NCI-H460 (cell line): Measurements from ENCODE around the gene GPR149. TPM values are rescaled to one million over a fixed set of nuclear protein-coding genes. Genes with fewer than 3 reads are reported as not detected.

ENCODE experiments used
- DNase-seq: peaks from one replicate; pipeline ENCODE4 v3.0.0-alpha.2; 2016; ENCODE audit warnings: low read depth; ENCODE audit errors: extremely low read depth
- total RNA-seq: library from RNA; depleted of rRNA; stranded (reverse); fragments of >200 nt; shearing (Covaris generic); gene quantifications from 2 replicates; pipeline ENCODE4 v1.2.3, GENCODE V29; 2014

The GPR149 gene
- total RNA-seq, 1 experiment from 2014 or later: not detected

DNA sequence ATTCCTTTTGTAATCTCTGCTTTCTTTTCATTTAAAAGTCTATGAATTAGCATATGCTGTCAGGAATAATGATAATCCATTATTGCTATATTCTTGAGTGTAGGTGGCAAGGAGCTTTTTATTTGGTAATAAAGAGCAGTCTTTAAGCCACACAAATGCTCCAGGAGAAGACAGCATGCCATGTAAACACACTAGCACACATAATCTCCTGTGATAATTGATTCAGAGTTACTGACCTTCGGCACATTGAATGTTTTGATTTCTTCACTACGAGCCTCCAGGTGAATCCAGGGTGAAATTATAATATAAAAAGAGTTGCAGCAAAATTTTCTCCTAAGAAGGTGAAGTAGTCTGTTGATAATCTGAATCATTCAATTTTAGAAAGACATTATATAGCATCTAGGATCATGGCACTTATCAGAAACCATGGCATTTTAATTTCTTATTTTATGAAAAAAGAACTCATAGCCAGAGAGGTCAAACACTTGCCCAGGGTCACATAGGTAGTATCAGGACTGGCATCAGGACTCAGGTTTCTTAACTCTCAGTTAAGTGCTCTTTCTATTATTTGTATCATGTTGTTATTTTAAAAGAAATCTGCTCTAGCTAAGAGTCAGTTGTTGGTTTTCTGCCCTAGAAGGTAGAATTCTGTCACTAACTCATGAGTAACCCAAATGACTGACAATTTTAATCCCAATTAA, 84.4 kb downstream of the GPR149 start:
- DNase-seq: no peak

DNA sequence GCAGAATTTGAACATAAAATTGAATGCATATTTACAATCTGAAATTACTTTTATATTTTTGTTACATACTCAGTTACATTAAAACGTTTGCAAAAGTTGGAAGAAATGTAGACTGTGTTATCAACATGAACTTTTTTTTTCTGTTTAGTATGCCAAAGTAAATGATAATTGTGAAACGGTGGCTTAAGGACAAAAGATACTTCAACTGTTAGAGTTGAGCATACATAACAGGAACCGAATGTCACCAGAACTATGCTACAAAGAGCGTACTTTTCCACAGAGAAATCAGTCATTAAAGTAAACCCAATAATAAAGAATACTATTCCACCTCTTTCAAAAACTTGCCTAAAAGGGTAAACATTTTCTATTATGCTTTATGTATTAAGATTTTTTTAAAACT, 91.4 kb downstream of the GPR149 start:
- no peak for DNase-seq

DNA sequence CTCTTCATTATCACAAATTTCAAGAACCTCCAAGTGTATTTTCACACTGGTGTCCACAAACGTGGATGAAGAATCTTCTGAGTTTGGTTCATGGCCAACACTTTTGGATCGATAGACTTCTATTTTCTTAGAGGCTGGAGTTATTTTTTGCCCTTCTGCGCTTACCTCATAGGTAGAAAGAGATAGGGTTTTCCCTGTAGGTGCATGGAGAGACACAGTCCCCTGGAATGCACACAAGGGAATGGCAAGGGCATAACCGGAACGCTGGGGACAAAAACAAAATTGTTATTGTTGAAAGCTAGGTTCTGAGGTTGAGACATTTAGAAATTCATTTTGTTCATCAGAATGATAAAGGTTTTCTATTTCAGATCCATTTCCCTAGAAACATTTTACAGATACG, 92.0 kb downstream of the GPR149 start:
- no peak for DNase-seq

GRCh38 chr3:154334973-154335420, 95.0 kb downstream of the GPR149 start:
- DNase-seq: peak; percentile 24

GRCh38 chr3:154327871-154328270, 102.1 kb downstream of the GPR149 start:
- no peak for DNase-seq

DNA sequence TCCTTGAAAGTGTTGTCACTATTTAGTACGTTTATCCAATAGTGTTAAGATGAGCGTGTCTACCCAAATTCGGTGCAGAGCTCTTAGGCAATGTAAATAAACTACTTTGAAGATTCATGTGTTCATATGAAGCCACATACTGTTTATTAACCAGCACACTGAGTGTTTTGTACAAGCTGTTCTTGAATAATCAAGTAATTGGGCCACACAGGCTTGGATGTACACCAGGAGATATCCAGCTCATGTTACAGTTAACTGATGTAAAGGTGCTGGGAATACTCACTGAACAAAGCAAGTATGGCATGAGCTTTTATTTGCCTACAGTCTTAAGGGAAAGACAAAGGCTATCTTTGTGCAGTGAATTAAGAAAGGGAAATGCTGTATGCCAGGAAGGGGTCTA, 105.1 kb downstream of the GPR149 start:
- DNase-seq: no peak

- peak; percentile 77 for DNase-seq
These were observed 105.9 kb downstream of the GPR149 start, which contains the start of gene DHX36 for GRCh38 chr3:154323891-154324738. Gene DHX36 (minus strand): TSS chr3:154324487. CDS start chr3:154324416, 71 bp downstream.

DNA sequence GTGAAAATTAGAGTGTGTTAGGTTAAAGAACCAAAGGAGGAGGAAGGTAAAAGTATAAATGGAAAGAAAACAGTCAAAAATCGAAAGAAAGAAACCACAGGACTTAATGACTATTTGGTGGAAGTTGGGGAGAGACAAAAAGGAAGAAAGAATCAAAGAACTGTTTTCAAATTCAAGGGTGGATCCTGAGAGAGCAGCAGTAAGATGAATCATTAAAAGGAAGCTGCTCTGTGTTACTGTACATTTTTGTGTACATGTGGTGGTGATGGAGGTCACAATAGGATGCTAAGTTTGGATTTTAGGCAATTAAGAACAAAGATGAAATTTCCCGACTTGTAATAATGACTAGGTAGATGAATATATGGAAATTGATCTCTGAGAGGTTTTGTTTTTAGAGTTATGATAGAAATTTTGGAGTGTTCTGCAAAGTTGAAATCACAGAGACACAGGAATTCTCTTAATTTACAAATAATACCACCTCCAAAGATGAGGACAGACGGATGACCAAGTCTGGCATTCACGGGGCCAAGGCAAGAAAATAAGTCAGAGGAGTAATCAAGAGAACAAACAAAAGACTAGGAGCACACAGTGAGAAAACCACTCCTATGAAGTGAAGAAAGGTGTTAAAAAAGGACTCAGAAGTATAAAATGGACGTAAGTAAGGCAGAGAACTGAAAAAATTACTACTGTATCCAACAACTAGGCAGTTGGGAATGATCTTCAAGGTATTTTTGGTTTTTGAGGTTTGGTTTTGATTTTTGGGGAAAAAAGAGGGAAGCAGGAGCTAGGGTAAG, 112.8 kb downstream of the GPR149 start:
- no peak for DNase-seq

GRCh38 chr3:154314152-154314551, 115.8 kb downstream of the GPR149 start:
- DNase-seq: no peak

GRCh38 chr3:154310840-154311239, 119.2 kb downstream of the GPR149 start:
- DNase-seq: no peak

GRCh38 chr3:154307363-154307762, 122.6 kb downstream of the GPR149 start:
- no peak for DNase-seq

DNA sequence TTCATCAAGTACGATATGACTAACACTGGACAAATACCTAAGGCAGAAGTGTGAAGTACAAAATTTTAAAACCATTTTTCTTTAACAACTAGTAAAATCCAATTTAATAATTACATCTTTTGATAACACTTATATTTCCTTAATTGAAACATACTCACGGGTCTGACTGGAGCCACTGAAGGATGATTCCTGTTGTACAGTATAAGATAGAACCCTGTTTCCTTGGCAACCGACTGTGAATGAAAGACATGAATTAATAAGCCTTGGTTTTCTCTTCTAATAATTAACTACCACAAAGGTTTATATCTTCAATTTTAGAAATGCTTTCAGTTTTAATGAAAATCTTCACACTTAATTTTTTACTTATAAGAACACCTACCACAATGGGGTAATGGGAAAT, 125.1 kb downstream of the GPR149 start:
- DNase-seq: no peak

- no peak for DNase-seq
These were observed 125.7 kb downstream of the GPR149 start for GRCh38 chr3:154304116-154304786.

GRCh38 chr3:154301561-154301960, 128.4 kb downstream of the GPR149 start:
- DNase-seq: no peak

DNA sequence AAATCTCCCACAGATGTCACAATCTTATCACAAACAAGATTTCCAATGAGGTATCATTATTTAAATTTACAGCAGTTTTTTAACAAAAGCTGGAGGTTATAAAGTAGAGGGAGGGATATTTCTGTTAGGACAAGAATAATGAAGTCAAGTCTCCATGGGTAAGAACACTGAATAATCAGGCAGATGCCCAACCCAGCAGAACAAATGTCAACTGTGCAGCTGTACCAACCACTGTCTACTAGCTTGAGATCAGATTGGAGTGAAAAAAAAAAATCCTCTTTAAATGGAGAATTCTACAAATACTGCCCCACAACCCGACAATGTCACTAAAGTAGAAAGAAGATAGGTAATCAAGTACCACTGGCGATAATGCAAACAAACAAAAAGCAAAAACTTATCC, 136.0 kb downstream of the GPR149 start:
- no peak for DNase-seq

DNA sequence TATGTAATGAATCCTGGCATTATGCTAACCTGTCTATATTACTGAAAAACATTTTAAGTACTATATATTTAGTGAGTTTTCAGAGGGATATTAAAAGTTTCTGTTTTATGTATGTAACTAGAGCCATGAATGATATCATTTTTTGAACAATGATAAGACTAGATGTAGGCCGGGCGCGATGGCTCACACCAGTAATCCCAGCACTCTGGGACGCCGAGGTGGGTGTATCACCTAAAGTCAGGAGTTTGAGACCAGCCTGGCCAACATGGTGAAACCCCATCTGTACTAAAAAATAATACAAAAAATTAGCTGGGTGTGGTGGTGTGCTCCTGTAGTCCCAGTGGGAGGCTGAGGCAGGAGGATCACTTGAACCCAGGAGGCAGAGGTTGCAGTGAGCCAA, 139.8 kb downstream of the GPR149 start:
- DNase-seq: no peak
